Iris pigment epithelial cell (primary cell): ENCODE data around the gene EPS15.
A peak's percentile ranks its signal among the peaks of the same experiment; 100 is the strongest.
"Not testable (repeated sequence)": the region's sequence is repeated elsewhere in the genome, so short reads cannot be mapped to it uniquely, and the experiment has no call there.

Experiments used
- DNase-seq: peaks from one replicate; pipeline ENCODE4 v3.0.0-alpha.2; 2011; ENCODE audit warnings: low read depth

The EPS15 gene

GRCh38 chr1:51542158-51542953 is 23.3 kb upstream of the EPS15 start:
- DNase-seq, result no peak

GRCh38 chr1:51541313-51542050 is 22.4 kb upstream of the EPS15 start:
- no peak for DNase-seq

- no peak for DNase-seq
These were observed 18.5 kb upstream of the EPS15 start for GRCh38 chr1:51537568-51537967.

DNA sequence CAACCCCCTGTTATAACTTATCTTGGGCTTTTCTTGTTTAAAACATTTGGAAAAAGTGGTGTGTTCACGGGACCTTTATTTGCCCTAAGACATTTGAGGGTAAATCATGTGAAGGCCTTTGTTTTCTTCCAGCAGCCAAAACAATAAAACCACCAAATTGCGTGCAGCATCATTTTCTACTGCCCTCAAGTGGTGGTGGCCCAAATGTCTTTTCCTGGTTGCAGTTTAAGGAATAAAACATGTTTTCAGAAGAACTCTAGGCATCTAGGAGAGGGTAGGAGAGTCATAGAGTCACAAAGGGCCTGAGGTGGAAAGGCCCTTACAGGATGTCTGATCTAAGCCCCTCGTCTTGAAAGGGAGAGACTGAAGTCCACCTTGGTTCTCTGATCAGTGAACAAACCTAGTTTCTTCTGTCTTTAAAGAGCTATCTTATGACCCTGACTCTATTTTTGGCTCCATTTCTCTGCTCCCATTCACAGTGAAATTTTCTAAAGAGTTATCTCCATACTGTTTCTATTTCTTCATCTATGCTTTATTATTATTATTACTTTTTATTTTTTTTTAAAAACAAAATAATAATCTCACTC is 16.0 kb upstream of the EPS15 start:
- peak; percentile 76 for DNase-seq

DNA sequence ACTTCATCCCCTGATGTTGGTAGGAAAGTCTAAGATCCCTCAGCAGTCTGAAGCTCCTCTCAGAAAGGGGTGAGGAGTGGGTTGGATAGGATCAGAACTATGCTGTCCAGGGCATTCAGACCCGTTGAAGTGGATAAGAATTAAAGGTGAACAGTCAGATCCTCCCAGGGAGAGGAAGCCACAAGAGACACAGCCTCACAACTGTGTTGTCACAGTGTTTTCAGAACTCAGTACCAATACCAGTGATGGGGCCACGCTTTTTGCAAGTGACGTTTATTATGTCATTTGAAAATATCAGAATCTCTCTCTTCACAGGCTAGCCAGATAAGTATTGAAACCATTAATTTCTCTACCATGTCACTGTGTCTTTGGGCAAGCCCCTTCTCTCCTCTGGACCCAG is 15.4 kb upstream of the EPS15 start:
- DNase-seq, result no peak

DNA sequence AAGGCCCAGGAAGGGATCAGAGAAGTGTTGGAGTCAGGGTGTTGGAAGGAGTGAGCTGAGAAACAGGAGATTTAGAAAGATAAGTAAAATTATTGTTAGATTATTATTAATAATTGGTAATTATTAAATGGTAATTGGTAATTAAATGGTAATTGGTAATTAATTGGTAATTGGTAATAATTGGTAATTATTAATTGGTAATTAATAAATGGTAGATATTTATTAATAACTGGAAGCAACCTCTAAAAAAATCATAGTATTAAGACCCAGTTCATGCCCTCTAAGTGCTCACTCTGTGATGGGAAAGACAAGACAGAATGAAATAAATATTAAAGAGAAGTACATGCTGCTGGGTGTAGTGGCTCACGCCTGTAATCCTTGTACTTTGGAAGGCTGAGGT is 13.8 kb upstream of the EPS15 start:
- no peak for DNase-seq

DNA sequence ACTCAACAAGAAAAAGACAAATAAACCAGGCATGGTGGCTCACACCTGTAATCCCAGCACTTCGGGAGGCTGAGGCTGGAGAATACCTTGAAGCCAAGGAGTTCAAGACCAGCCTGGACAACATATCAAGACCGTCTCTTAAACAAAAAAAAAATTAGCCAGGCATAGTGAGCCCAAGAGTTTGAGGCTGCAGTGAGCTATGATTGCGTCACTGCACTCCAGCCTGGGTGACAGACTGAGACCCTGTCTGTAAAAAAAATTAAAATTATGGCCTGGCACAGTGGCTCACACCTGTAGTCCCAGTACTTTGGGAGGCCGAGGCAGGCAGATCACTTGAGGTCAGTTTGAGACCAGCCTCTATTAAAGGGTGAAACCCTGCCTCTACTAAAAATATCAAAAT is 11.4 kb upstream of the EPS15 start:
- DNase-seq, result not testable (repeated sequence)

- no peak for DNase-seq
These were observed 8.1 kb upstream of the EPS15 start for GRCh38 chr1:51527144-51527543.

DNA sequence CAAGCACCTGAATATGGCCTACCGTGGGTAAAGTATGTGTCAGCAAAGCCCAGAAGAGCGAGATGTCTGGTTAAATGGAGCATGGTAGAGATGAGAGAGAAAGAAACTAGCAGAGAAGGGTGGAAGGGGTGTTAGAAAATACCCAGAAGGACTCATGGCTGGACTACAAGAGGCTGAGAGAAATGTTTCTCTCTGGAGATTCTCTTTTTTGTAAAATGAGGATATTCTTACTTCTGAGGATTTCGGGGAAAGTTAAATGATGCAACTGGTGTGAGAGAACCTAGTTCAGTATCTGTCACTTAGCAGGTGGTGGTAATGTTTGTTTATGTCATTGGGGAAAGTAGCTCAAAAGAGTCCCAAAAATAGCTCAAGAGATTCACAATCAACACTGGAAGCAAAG is 7.2 kb upstream of the EPS15 start:
- no peak for DNase-seq

GRCh38 chr1:51525295-51525694 is 6.2 kb upstream of the EPS15 start:
- DNase-seq, result no peak

DNA sequence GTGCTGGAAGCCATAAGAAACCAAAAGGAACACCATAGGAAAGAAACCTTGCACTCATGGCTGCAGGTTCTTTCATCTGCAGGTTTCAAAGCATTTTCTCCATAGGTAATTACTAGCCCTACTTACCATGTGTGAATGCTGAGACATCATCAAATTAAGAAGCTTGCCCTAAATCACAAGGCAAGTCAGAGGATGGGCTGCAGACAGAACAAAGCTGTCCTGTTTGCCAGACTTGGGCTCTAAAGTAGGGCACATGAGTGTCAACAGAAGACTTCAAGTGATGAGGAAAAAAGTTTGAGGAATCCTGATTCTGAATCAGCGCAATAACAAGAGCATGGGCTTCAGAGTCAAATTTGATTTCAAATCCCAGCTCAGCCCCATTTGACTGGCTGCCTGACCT is 5.8 kb upstream of the EPS15 start:
- no peak for DNase-seq

DNA sequence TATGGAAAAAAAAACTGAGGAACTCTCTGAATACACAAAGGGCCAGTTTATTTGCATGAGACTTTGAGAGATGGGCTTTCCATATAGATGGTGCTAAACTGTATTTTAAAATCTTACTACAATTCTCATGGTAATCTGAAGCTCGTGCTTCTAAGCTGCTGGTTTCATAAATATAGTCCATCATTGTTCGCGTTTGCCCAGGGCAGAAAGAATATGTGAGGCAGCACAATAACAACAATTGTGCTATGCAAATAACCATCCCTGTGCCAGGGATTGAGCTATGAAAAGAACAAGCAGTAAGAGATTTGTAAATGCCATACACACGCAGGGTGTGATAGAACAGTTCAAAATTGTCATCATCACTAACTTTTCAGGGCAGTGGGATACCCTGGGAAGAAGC is 4.9 kb upstream of the EPS15 start:
- no peak for DNase-seq

GRCh38 chr1:51520700-51521248 is 1.7 kb upstream of the EPS15 start:
- DNase-seq, result no peak

DNA sequence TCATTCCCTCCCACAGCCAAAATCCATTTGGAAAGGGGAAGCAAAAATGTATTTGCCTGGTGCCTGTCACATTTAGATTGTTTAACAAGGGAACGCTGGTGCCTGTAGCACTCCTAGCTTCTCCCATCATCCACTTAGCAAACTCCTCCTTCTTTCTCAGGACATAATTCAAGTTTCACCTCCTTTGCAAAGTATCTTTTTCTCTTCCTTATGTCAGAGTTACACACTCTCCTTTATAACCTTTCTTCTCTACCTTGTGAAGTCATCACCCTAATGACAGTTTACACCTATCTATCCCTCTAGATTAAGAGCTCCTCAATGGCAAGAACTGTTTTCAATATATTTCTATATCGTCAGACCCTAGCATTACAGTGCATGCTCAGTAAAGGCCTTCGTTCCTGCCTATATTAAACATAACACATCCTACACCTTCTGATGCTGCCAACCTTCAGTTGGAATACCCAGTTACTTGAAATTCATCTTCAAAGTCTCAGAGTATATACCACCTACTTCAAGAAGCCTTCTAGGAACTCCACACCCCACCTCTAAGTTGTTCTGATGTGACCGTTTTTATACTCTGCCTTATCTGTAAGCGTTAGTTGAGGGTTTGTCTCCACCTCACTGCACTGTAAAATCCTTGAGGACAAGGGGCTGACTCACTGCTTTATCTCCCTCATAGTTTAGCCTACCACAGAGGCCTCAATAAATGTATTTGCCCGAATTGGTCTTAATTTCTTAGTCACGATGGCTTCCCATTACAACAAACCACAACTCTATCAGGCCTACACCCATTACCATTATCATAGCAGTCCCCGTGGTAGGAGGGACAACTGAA is 1.0 kb upstream of the EPS15 start:
- DNase-seq, result peak; percentile 88

DNA sequence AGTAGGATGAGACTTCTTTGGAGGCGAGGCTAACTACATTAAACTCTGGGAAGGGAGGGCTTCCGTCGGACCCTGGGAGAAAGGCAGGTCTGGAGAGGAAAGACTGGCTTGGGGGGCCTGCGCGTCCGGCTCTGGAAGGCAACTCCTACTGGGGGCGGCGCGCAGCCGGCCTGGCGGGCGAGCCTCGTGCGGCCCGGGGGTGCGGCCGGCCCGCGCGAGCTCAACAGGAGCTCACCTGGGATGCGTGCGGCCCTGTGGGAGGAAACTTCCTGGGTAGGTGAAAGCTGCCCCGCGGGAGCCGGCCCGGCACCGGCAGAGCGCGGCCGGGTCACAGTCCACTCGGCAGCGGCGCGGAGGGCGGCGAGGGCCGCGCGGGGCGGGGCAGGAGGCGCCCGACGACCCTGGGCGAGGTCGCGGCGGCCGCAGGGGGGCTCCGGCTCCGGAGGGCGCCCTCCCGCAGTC is 449 bp downstream of the EPS15 start:
- peak; percentile 38 for DNase-seq

GRCh38 chr1:51518033-51518585 is 957 bp downstream of the EPS15 start:
- DNase-seq, result peak; percentile 45

- peak; percentile 21 for DNase-seq
These were observed 1.6 kb downstream of the EPS15 start for GRCh38 chr1:51517361-51518032.

GRCh38 chr1:51516649-51517158 is 2.4 kb downstream of the EPS15 start:
- DNase-seq, result peak; percentile 29

- DNase-seq, result no peak
These were observed 3.0 kb downstream of the EPS15 start for GRCh38 chr1:51515982-51516648.

DNA sequence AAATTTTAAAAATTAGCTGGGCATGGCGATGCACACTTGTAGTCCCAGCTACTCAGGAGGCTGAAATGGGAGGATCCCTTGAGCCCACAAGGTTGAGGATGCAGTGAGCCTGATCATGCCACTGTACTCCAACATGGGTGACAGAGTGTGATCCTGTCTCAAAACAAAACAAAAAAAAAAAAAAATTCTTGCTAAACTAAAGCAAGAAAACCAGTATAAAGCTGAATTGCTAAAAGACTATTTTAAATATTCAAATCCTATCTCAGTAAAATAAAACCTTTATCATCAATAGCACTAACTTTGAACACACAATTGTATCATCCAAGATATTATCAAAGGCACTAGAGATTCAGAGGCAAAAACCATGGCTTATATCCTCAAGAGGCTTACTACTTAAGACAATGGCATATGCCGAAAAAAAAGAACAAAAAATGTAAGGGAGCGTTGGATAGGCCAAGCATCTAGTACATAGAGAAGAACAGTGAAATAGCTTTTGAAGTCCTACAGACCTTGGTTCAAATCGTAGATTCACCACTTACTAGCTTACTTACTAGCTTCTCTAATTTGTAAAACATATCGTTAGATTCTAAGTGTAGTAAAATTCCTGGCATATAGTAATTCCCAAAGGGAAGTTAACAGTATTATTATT is 3.6 kb downstream of the EPS15 start:
- DNase-seq, result no peak
